Non-pigmented ciliary epithelial cell (primary cell): ENCODE data around the gene OTX2.

ENCODE experiments used
- DNase-seq: peaks from one replicate; pipeline ENCODE4 v3.0.0-alpha.2; 2010; ENCODE audit warnings: low read depth

OTX2 gene

GRCh38 chr14:56810147-56810719, at the start of gene OTX2:
Gene OTX2, minus strand, starts transcription at chr14:56810479. Its CDS starts 5,023 bp downstream, at chr14:56805456.
- DNase-seq = no peak

GRCh38 chr14:56858422-56858821, 48.1 kb upstream of the OTX2 start:
- DNase-seq = no peak

GRCh38 chr14:56857216-56857615, 46.9 kb upstream of the OTX2 start:
- no peak for DNase-seq

GRCh38 chr14:56855891-56856461, 45.7 kb upstream of the OTX2 start:
- no peak for DNase-seq

GRCh38 chr14:56854325-56854724, 44.0 kb upstream of the OTX2 start:
- DNase-seq = no peak

- DNase-seq = no peak
These were observed 37.0 kb upstream of the OTX2 start for GRCh38 chr14:56846970-56847930.

- DNase-seq = no peak
These were observed 34.2 kb upstream of the OTX2 start for GRCh38 chr14:56844406-56845002.

- no peak for DNase-seq
These were observed 31.3 kb upstream of the OTX2 start for GRCh38 chr14:56841611-56842010.

GRCh38 chr14:56840221-56840620, 29.9 kb upstream of the OTX2 start:
- no peak for DNase-seq

GRCh38 chr14:56829151-56829550, 18.9 kb upstream of the OTX2 start:
- DNase-seq = no peak

GRCh38 chr14:56826214-56826613, 15.9 kb upstream of the OTX2 start:
- DNase-seq = no peak

- DNase-seq = no peak
These were observed 11.7 kb upstream of the OTX2 start for GRCh38 chr14:56821805-56822610.

GRCh38 chr14:56821177-56821576, 10.9 kb upstream of the OTX2 start:
- DNase-seq = no peak

- DNase-seq = no peak
These were observed 7.2 kb upstream of the OTX2 start for GRCh38 chr14:56817396-56817921.

- no peak for DNase-seq
These were observed 6.5 kb upstream of the OTX2 start for GRCh38 chr14:56816574-56817391.

GRCh38 chr14:56815745-56816144, 5.5 kb upstream of the OTX2 start:
- DNase-seq = no peak

- DNase-seq = no peak
These were observed 4.9 kb upstream of the OTX2 start for GRCh38 chr14:56814969-56815700.

GRCh38 chr14:56814519-56814959, 4.3 kb upstream of the OTX2 start:
- DNase-seq = no peak

GRCh38 chr14:56813143-56813551, 2.9 kb upstream of the OTX2 start:
- no peak for DNase-seq
